ENCODE measurements around the gene CFAP97D2.
"Not testable (repeated sequence)": the region's sequence is repeated elsewhere in the genome, so short reads cannot be mapped to it uniquely, and the experiment has no call there.

The CFAP97D2 gene

DNA sequence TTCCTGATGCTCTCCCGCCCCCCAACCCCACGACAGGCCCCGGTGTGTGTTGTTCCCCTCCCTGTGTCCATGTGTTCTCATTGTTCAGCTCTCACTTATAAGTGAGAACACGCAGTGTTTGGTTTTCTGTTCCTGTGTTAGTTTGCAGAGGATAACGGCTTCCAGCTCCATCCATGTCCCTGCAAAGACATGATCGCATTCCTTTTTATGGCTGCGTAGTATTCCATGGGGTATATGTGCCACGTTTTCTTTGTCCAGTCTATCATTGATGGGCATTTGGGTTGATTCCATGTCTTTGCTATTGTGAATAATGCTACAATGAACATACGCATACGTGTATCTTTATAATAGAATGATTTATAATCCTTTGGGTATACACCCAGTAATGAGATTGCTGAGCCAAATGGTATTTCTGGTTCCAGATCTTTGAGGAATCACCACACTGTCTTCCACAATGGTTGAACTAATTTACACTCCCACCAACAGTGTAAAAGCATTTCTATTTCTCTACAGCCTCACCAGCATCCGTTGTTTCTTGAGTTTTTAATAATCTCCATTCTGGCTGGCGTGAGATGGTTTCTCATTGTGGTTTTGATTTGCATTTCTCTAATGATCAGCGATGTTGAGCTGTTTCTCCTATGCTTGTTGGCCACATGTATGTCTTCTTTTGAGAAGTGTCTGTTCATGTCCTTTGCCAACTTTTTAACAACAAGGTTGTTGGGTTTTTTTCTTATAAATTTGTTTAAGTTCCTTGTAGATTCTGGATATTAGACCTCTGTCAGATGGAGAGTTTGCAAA is 20.0 kb upstream of the CFAP97D2 start:
- not testable (repeated sequence) for DNase-seq

DNA sequence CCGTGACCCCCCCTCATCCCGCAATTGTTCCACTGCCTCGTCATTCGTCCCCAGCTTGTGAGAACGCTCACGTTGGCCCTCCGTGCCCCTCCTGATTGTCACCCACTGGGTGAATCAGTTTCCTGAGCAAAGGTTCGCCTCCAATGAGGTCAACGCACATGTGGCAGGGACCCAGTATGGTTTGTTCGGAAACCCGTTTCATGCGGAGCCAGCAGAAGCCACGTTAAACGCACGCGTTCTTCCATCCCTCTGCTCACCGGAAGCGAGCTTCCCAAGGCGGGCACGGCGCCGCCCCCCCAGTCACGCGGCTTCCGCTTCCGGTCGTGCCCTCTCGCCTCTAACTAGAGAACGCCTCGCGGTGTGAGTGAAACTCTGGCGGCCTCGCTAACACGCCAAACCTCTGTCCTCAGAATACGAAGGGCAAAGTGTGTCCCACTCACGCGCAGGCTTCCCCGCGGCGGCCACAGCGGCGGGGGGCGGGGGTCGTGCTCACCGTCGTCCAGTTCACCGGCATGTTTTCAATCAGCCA is 18.0 kb upstream of the CFAP97D2 start:
- peak in 1 of 3 donors; percentile 17 for DNase-seq

DNA sequence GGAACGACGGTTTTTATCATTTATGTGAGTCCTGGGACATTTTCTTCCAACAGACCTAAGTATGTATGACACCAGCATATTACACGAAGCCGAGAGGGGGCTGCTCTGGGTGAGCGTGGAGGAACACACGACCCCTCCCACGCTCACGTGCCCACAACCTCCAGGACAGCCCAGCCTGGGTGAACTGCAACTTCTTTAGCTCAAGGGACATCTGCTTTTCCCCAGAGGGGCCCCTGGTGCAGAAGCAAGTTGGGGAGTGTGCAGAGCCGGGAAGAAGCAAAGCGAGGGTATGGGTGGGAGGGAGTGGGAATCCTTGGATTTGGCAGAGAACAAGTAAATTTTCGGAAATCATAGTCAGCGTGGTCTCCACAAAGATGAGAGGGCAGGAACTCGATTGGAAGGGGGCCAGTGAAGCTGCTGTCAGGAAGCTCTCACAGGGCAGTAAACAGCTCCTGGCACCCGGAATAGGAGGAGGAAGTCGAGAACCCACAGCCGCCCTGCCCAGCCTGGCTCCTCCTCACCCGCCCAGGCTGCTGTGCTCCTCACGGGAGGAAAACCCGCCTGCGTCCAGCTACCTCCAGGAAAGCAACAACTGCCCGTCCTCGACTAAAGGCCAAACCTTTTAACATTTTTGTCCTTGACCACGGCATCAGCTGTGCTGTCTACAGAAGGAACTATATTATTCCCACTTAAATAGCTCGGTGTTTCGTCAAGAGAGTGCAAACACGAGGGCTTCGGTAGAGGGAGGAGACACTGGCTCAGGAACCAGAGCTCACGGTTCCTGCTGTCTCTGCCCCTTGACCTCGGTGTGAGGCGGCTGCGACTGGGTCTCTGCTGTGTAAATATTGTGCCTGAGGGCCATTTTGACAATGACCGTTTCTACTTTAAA is 17.2 kb upstream of the CFAP97D2 start:
- peak; percentile 69 to 79 (median 70) for DNase-seq

DNA sequence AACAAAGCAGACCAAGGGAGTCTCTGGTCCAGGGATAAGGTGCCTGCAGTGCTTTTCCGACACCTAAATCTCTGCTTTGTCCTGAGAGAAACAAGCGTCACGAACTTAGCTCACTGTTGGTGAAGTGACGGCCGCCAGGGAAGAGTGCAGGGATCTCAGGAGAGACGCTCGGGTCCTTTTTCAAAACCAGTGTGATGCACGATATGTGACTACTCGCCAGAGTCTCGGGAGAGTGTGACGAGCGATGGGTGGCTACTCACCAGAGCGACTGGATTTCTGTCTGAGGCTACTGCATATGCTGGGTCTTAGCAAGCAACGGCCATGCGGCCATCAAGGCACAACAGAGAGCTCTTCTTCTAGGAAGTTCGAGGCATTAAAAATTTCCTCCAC is 16.5 kb upstream of the CFAP97D2 start:
- no peak for DNase-seq

DNA sequence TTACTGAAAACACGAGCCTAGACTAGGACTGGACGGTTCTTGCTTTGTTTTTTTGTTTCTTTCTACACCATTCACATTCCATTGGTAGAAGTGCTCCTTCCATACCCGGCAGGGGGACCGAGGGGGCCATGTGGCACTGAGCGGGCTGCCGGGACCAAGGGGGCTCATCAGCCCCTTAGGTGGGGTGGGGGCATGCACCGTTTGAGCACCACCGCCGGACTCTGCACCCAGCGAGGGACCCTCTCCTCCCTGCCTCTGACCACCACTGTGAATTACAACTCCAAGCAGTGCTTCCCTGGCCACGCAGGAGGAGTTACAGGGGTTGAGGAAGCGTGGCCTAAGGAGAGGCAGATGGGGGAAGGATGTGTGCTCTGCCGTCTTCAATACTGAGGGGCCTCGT is 15.0 kb upstream of the CFAP97D2 start:
- no peak for DNase-seq

DNA sequence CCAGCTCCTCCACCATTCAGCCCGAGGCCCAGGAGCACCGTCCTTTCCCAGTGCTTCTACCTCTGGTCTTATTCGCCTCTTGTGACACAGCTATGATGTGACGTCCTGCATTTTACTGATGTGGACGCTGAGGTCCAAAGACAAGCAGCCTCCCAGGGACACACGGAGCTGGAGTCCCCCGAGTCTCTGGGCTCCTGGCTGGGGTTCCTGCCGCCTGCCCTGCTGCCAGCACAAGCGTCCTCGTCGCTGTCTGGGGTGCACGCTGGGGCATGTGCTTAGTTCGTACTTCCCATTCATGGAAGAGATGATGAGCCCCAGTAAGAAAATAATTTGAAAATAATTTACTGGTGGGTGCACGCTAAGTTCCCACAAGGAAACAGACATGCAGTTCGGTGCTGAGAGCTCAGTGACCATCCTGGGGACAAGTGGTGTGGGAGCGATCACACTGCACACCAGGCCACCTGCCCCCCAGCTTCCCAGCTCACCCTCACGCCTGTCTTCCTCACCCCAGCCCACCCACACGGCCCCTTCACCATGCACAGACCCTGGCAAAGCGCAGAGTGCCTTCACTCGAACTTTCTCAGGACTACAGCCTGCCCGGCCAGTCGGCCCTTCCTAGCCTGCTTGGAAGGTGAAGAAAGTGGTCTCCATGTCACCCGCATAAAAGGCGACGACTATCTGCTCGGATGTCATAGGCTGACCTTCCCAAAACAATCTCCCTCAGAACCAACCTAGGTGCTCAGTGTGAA is 14.2 kb upstream of the CFAP97D2 start:
- no peak for DNase-seq

- DNase-seq = peak; percentile 29 to 63 (median 50)
Observed at GRCh38 chr13:114166381-114167131, 12.5 kb upstream of the CFAP97D2 start.

DNA sequence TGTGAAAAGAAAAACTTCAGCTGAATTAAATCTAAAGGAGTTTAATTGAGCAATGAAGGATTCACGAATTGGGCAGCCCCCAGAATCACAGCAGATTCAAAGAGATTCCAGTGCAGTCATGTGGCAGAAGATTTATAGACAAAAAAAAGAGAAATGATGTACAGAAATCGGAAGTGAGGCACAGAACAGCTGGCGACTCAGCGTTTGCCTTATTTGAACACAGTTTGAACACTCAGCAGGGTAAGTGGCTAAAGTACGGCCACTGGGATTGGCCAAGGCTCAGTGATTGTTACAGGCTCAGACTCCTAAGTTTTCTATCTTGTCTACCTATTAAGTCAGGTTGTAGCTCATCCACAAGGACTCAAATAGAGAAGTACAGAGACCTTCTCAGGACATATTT is 11.6 kb upstream of the CFAP97D2 start:
- peak; percentile 74 to 86 (median 83) for DNase-seq

GRCh38 chr13:114167885-114168284 is 11.2 kb upstream of the CFAP97D2 start:
- DNase-seq = no peak

DNA sequence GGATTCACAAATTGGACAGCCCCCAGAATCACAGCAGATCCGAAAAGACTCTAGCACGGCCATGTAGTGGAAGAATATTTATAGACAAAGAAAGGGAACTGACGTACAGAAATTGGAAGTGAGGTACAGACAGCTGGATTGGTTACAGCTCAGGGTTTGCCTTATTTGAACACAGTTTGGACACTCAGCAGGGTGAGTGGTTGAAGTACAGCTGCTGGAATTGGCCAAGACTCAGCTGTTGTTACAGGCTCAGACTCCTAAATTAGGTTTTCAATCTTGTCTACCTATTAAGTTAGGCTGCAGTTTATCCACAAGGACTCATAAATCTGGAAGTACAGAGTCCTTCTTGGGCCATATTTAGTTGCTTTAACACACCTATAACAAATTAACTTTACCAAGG is 5.8 kb upstream of the CFAP97D2 start:
- no peak for DNase-seq

DNA sequence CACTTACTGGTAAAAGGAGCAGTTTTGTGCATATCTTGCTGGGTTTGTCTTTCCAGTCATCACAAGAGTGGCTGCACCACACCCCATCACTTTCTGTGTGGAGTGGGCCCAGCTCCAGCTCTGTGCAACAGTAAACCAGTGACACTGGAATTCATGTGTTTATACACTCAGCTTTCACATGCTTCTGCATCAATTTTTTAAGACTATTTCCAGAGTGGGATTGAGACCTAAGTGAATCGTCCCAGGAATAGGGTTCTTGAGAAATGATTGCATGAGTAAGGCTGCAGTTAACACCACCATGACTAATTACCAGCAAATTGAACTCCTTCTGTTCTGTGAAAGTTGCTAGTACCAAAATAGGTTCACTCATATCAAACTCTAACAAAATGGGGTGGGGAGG is 5.3 kb upstream of the CFAP97D2 start:
- DNase-seq = no peak

- DNase-seq = no peak
Observed at GRCh38 chr13:114174529-114174961, 4.5 kb upstream of the CFAP97D2 start.

GRCh38 chr13:114176359-114176902 is 2.6 kb upstream of the CFAP97D2 start:
- DNase-seq = not testable (repeated sequence)

DNA sequence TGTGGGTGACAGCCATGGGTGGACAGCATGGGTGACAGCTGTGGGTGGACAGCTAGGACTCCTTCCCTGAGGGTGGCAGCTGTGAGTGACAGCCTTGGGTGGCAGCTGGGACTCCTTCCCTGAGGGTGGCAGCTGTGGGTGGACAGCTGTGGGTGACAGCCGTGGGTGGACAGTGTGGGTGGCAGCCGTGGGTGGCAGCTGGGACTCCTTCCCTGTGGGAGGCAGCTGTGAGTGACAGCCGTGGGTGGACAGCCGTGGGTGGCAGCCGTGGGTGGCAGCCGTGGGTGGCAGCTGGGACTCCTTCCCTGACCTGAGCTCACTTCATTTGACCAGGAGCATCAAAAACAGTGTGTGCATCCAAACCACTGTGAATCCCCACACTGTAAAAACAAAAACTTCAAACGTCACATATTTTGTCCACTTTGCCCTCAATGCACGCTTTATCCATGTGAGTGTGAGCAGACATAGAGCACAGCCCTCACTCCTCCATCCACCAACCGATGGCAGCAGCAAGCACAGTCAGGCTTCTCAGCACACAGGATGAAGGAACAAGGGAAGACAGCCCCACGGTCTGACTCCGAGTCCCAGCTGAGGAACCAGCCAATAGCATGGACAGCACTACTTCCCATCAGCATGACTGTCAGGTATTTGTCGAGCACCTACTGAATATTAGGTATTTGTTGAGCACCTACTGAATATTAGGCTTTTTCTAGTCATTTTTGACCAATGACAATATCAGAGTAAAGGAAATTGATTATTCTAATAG is 1.6 kb upstream of the CFAP97D2 start:
- DNase-seq = no peak

GRCh38 chr13:114185182-114185971 is 6.3 kb downstream of the CFAP97D2 start:
- DNase-seq = no peak

- no peak for DNase-seq
Observed at GRCh38 chr13:114194853-114195252, 15.8 kb downstream of the CFAP97D2 start.

DNA sequence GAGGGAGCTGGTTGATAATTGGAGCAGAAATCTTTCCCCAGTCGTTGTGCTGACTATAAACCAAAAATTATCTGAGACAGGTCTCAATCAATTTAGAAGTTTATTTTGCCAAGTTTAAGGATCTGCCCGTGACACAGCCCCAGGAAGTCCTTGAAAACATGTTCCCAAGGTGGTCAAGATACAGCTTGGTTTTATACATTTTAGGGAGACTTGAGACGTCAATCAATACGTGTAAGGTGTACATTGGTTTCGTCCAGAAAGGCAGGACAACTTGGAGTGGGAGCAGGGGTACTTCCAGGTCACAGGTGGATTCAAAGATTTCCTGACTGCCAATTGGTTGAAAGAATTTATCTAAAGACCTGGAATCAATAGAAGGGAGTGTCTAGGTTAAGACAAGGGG is 17.6 kb downstream of the CFAP97D2 start:
- no peak for DNase-seq

DNA sequence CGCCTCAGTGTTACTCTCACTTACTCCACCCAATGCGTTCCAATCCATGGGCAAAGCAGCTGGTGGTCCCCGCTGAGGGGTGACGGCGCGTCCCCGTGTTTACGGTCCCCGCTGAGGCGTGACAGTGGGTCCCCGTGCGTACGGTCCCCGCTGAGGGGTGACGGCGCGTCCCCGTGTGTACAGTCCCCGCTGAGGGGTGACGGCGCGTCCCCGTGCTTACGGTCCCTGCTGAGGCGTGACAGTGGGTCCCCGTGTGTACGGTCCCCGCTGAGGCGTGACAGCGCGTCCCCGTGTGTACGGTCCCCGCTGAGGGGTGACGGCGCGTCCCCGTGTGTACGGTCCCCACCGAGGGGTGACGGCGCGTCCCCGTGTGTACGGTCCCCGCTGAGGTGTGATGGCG is 19.5 kb downstream of the CFAP97D2 start:
- no peak for DNase-seq

DNA sequence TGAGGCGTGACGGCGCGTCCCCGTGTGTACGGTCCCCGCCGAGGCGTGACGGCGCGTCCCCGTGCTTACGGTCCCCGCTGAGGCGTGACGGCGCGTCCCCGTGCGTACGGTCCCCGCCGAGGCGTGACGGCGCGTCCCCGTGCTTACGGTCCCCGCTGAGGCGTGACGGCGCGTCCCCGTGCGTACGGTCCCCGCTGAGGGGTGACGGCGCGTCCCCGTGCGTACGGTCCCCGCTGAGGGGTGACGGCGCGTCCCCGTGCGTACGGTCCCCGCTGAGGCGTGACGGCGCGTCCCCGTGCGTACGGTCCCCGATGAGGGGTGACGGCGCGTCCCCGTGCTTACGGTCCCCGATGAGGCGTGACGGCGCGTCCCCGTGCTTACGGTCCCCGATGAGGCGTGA is 20.5 kb downstream of the CFAP97D2 start:
- not testable (repeated sequence) for DNase-seq

DNA sequence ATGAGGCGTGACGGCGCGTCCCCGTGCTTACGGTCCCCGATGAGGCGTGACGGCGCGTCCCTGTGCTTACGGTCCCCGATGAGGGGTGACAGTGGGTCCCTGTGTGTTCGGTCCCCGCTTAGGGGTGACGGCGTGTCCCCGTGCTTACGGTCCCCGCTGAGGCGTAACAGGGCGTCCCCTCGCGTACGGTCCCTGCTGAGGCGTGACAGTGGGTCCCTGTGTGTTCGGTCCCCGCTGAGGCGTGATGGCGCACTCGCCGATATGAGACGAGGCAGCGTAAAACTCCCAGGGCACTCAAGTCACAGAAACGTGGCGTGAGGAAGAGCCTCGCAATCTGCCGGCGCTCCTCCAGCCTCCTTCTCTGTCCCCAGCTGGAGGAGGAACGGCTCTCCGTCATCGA is 20.9 kb downstream of the CFAP97D2 start:
- no peak for DNase-seq
